IMR-90 (cell line): Measurements from ENCODE around the gene ALKBH5. TPM values are rescaled to one million over a fixed set of nuclear protein-coding genes. Genes with fewer than 3 reads are reported as not detected.

ENCODE experiments used
- ATAC-seq: fragments of 200-7000 bp; cut with Tn5 transposase; 2 replicates; pipeline ENCODE4 v1.9.1; 2020; ENCODE audit warnings: low read depth, mild to moderate bottlenecking, moderate library complexity
- BruUV-seq: library from RNA; stranded (reverse); fragments of 400-500 nt; replicated peaks from 2 replicates; lab custom pipeline; 2021; lab: Mats Ljungman, UMichigan
- CTCF ChIA-PET: fragments of 300-600 bp; formaldehyde crosslinking; extraction: SDS; loops from one replicate; lab custom pipeline; 2021; ENCODE audit warnings: antibody characterized with exemption; lab: Yijun Ruan, JAX
- POLR2A ChIA-PET: fragments of 300-600 bp; sonication (Branson Sonifier 250); formaldehyde crosslinking; loops from one replicate; lab custom pipeline; 2022; ENCODE audit warnings: antibody characterized with exemption; ENCODE audit not compliant: unreplicated experiment; lab: Charles Lee
- DNase-seq: peaks from one replicate; pipeline ENCODE4 v3.0.0; 2013
- H2AFZ ChIP-seq: replicated peaks from 2 replicates; pipeline ENCODE3; 2013; ENCODE audit warnings: low read length, mild to moderate bottlenecking; ENCODE audit not compliant: poor library complexity
- H2AK5ac ChIP-seq: 2 replicates; pipeline ENCODE4 v1.6.1; 2013; ENCODE audit warnings: low read depth, low read length, inconsistent platforms
- H2AK9ac ChIP-seq: replicated peaks from 2 replicates; pipeline ENCODE3; 2013; ENCODE audit warnings: mild to moderate bottlenecking, low read depth, low read length, moderate library complexity; ENCODE audit not compliant: poor library complexity
- H2BK120ac ChIP-seq: 2 replicates; pipeline ENCODE4 v1.6.1; 2013; ENCODE audit warnings: low read depth, low read length, inconsistent platforms
- H2BK15ac ChIP-seq: 3 replicates; pipeline ENCODE4 v1.6.1; 2013; ENCODE audit warnings: low read depth, low read length, inconsistent platforms
- H2BK20ac ChIP-seq: 2 replicates; pipeline ENCODE4 v1.6.1; 2013; ENCODE audit warnings: low read depth, mild to moderate bottlenecking, inconsistent platforms, low read length, moderate library complexity
- H2BK5ac ChIP-seq: 2 replicates; pipeline ENCODE4 v1.6.1; 2013; ENCODE audit warnings: mild to moderate bottlenecking, low read depth, low read length, inconsistent platforms; ENCODE audit not compliant: poor library complexity, severe bottlenecking
- H3K14ac ChIP-seq: replicated peaks from 2 replicates; pipeline ENCODE4 v1.6.1; 2013; ENCODE audit warnings: low read depth, low read length, inconsistent platforms
- H3K18ac ChIP-seq: 2 replicates; pipeline ENCODE4 v1.6.1; 2013; ENCODE audit warnings: low read depth, low read length, control low read depth
- H3K23ac ChIP-seq: 2 replicates; pipeline ENCODE4 v1.6.1; 2013; ENCODE audit warnings: low read depth, low read length, inconsistent platforms
- H3K27ac ChIP-seq: 2 replicates; pipeline ENCODE4 v1.5.1; 2013; ENCODE audit warnings: mild to moderate bottlenecking, control low read depth, low read length; ENCODE audit not compliant: insufficient read depth
- H3K27me3 ChIP-seq: 2 replicates; pipeline ENCODE4 v1.6.1; 2013; ENCODE audit warnings: low read length; ENCODE audit not compliant: control insufficient read depth, insufficient read depth
- H3K36me3 ChIP-seq: 2 replicates; pipeline ENCODE4 v1.6.1; 2013; ENCODE audit warnings: low read length, mixed read lengths; ENCODE audit not compliant: control insufficient read depth, insufficient read depth
- H3K4ac ChIP-seq: 2 replicates; pipeline ENCODE4 v1.6.1; 2013; ENCODE audit warnings: low read depth, low read length, inconsistent platforms
- H3K4me1 ChIP-seq: 2 replicates; pipeline ENCODE4 v1.6.1; 2013; ENCODE audit warnings: low read length, mixed read lengths; ENCODE audit not compliant: control insufficient read depth, insufficient read depth
- H3K4me2 ChIP-seq: 2 replicates; pipeline ENCODE4 v1.6.1; 2013; ENCODE audit warnings: low read depth, mild to moderate bottlenecking, control low read depth, low read length, moderate library complexity
- H3K4me3 ChIP-seq: 2 replicates; pipeline ENCODE4 v1.5.1; 2013; ENCODE audit warnings: low read depth, mild to moderate bottlenecking, control low read depth, low read length, moderate library complexity; ENCODE audit not compliant: insufficient read depth
- H3K56ac ChIP-seq: 2 replicates; pipeline ENCODE4 v1.6.1; 2013; ENCODE audit warnings: low read length, inconsistent platforms; ENCODE audit not compliant: insufficient read depth; ENCODE audit errors: extremely low read depth
- H3K79me1 ChIP-seq, 2 experiments: 2 replicates each; pipeline ENCODE4 v1.6.1; 2013; ENCODE audit warnings: low read length in 2 of 2, inconsistent platforms in 1 of 2, low read depth in 1 of 2
- H3K9ac ChIP-seq: 2 replicates; pipeline ENCODE4 v1.6.1; 2013; ENCODE audit warnings: low read depth, low read length, control low read depth
- H3K9me1 ChIP-seq: 2 replicates; pipeline ENCODE4 v1.6.1; 2013; ENCODE audit warnings: low read length, inconsistent platforms; ENCODE audit not compliant: insufficient read depth
- H3K9me3 ChIP-seq: 2 replicates; pipeline ENCODE4 v1.6.1; 2013; ENCODE audit warnings: low read length; ENCODE audit not compliant: control insufficient read depth, insufficient read depth
- H4K20me1 ChIP-seq: 2 replicates; pipeline ENCODE4 v1.6.1; 2013; ENCODE audit warnings: low read length, inconsistent platforms; ENCODE audit not compliant: insufficient read depth
- H4K5ac ChIP-seq: 2 replicates; pipeline ENCODE4 v1.6.1; 2013; ENCODE audit warnings: mild to moderate bottlenecking, low read depth, low read length, control low read depth
- H4K8ac ChIP-seq, 2 experiments: 2 replicates each; pipeline ENCODE4 v1.6.1; 2013; ENCODE audit warnings: low read depth in 2 of 2, low read length in 2 of 2, control low read depth in 1 of 2, inconsistent platforms in 1 of 2
- H4K91ac ChIP-seq: 2 replicates; pipeline ENCODE4 v1.6.1; 2013; ENCODE audit warnings: low read depth, low read length, inconsistent platforms; ENCODE audit not compliant: insufficient read depth
- BHLHE40 ChIP-seq: fragments of 150-350 bp; IDR thresholded peaks from 2 replicates; pipeline ENCODE4 v1.6.1; 2016; ENCODE audit warnings: mild to moderate bottlenecking, low read depth, low read length
- CEBPB ChIP-seq: IDR thresholded peaks from 2 replicates; pipeline ENCODE4 v1.6.1; 2012; ENCODE audit warnings: low read depth, low read length, improper control_type of control experiment
- CHD1 ChIP-seq: IDR thresholded peaks from 2 replicates; pipeline ENCODE4 v1.6.1; 2012; ENCODE audit warnings: low read depth, low read length, improper control_type of control experiment
- CTCF ChIP-seq: conservative IDR thresholded peaks from 2 replicates; pipeline ENCODE4 v1.5.1; 2012; ENCODE audit warnings: mild to moderate bottlenecking, low read depth, low read length, improper control_type of control experiment
- ELK1 ChIP-seq: fragments of 150-350 bp; IDR thresholded peaks from 2 replicates; pipeline ENCODE4 v1.6.1; 2016; ENCODE audit warnings: low read depth, mild to moderate bottlenecking, low read length, moderate library complexity, borderline replicate concordance
- FOS ChIP-seq: fragments of 150-350 bp; IDR thresholded peaks from 2 replicates; pipeline ENCODE4 v1.6.1; 2016; ENCODE audit warnings: low read depth, low read length
- MAFK ChIP-seq: IDR thresholded peaks from 2 replicates; pipeline ENCODE4 v1.6.1; 2012; ENCODE audit warnings: low read depth, low read length, improper control_type of control experiment
- MAZ ChIP-seq: IDR thresholded peaks from 2 replicates; pipeline ENCODE4 v1.6.1; 2012; ENCODE audit warnings: low read depth, mild to moderate bottlenecking, low read length, improper control_type of control experiment, moderate library complexity, borderline replicate concordance
- MXI1 ChIP-seq: IDR thresholded peaks from 2 replicates; pipeline ENCODE4 v1.6.1; 2012; ENCODE audit warnings: low read depth, mild to moderate bottlenecking, low read length, moderate library complexity, borderline replicate concordance
- NFE2L2 ChIP-seq: fragments of 150-350 bp; IDR thresholded peaks from 2 replicates; pipeline ENCODE4 v1.6.1; 2016; ENCODE audit warnings: low read depth, mild to moderate bottlenecking, low read length
- POLR2A ChIP-seq: IDR thresholded peaks from 2 replicates; pipeline ENCODE4 v1.6.1; 2012; ENCODE audit warnings: mild to moderate bottlenecking, low read depth, low read length
- RAD21 ChIP-seq: IDR thresholded peaks from 2 replicates; pipeline ENCODE4 v1.6.1; 2012; ENCODE audit warnings: low read length, improper control_type of control experiment
- RCOR1 ChIP-seq: IDR thresholded peaks from 2 replicates; pipeline ENCODE4 v1.6.1; 2012; ENCODE audit warnings: mild to moderate bottlenecking, low read length, improper control_type of control experiment; ENCODE audit not compliant: insufficient replicate concordance
- RFX5 ChIP-seq: IDR thresholded peaks from 2 replicates; pipeline ENCODE4 v1.8.0; 2012; ENCODE audit warnings: low read depth, mild to moderate bottlenecking, low read length, moderate library complexity
- SMC3 ChIP-seq: fragments of 150-350 bp; IDR thresholded peaks from 2 replicates; pipeline ENCODE4 v1.6.1; 2016; ENCODE audit warnings: low read depth, mild to moderate bottlenecking, antibody characterized with exemption, low read length, moderate library complexity
- USF2 ChIP-seq: fragments of 150-350 bp; IDR thresholded peaks from 2 replicates; pipeline ENCODE4 v1.6.1; 2017; ENCODE audit warnings: mild to moderate bottlenecking, antibody characterized with exemption, low read length, low read depth
- WGBS, 2 experiments: methylation state at CpG; one replicate each; pipeline versions ENCODE4 v1.1.5 to v1.1.7; 2013; ENCODE audit warnings: missing lambda C conversion rate in 2 of 2; ENCODE audit not compliant: insufficient read length in 1 of 2; ENCODE audit errors: extremely low coverage in 2 of 2; 5-methylcytosine and 5-hydroxymethylcytosine counted together
- dilution Hi-C: fragments of 300-500 bp; cut with HindIII; formaldehyde crosslinking; loops from one replicate; pipeline ENCODE4 v1.14.3; 2018; ENCODE audit warnings: low sequenced_read_pairs; ENCODE audit not compliant: unreplicated experiment
- in situ Hi-C: fragments of 300-500 bp; cut with MboI; formaldehyde crosslinking; loops from 3 replicates; pipeline ENCODE4 v1.14.3; 2019; ENCODE audit warnings: low sequenced_read_pairs, inconsistent platforms, mixed read lengths
- intact Hi-C: fragments of 100-400 bp; cut with micrococcal nuclease; formaldehyde crosslinking; loops from 2 replicates; pipeline ENCODE4 v1.10.0; 2022
- polyA plus RNA-seq, 3 experiments: library from polyadenylated mRNA; depleted of rRNA; stranded (reverse); fragments of >200 nt; gene quantifications; 2 replicates each; pipeline ENCODE4 v1.2.3, GENCODE V29; 2012; ENCODE audit warnings: low replicate concordance in 1 of 3
- total RNA-seq: library from RNA; depleted of rRNA; stranded (reverse); fragments of >200 nt; gene quantifications from 2 replicates; pipeline ENCODE4 v1.2.3, GENCODE V29; 2012

ALKBH5 gene
- total and polyA plus RNA-seq, 2 of the 4 experiments (the other 2 are of a cell fraction): 57.6 to 79.6 TPM

GRCh38 chr17:18229771-18230170 is 46.1 kb downstream of the ALKBH5 start:
- intact Hi-C loops (no loop called here), dilution Hi-C loops (no loop called here), in situ Hi-C loops (no loop called here)
- Histone ChIP-seq H4K8ac (no peak overlapping the region), H3K4me3 (no peak overlapping the region), H2AK5ac (no peak overlapping the region), H2BK15ac (no peak overlapping the region), H3K79me1 (peaks cover 16 to 74% of the 10 kb centered on the region in 2 experiments), H3K23ac (no peak overlapping the region), H4K91ac (no peak overlapping the region), H2BK5ac (no peak overlapping the region), H2AFZ (no peak overlapping the region), H3K9me1 (peaks cover 7% of the 10 kb centered on the region), H3K27ac (no peak overlapping the region), H3K4me1 (peaks cover 11% of the 10 kb centered on the region), H3K27me3 (no peaks in the 10 kb centered on the region), H4K5ac (no peak overlapping the region), H2AK9ac (no peak overlapping the region), H3K9ac (no peak overlapping the region), H3K4ac (no peak overlapping the region), H3K9me3 (no peaks in the 10 kb centered on the region), H3K18ac (no peak overlapping the region), H3K14ac (no peak overlapping the region), H2BK120ac (no peak overlapping the region), H3K4me2 (no peak overlapping the region), H4K20me1 (peaks cover 61% of the 10 kb centered on the region), H3K56ac (no peak overlapping the region), H2BK20ac (no peak overlapping the region), H3K36me3 (peaks cover 27% of the 10 kb centered on the region; the same call in 1 of the 2 replicates)
- DNase-seq (no peak), ATAC-seq (no peak)
- POLR2A ChIA-PET: no interaction called here
- CTCF ChIA-PET: no interaction called here
- TF ChIP-seq RAD21 (no peak), CHD1 (no peak), CEBPB (no peak), BHLHE40 (no peak), RFX5 (no peak), NFE2L2 (no peak), MXI1 (no peak), ELK1 (no peak), SMC3 (no peak), MAFK (no peak), MAZ (no peak), CTCF (no peak), FOS (no peak), USF2 (no peak), RCOR1 (no peak), POLR2A (no peak)
- WGBS, 2 experiments: 93% methylated on average over 3 of the region's 7 CpGs; no CpG with 5 or more reads in 1 of the 2 experiments
- no TSS peak for BruUV-seq
